H1 (cell line): Measurements from ENCODE around the gene FSTL4. TPM values are rescaled to one million over a fixed set of nuclear protein-coding genes. Genes with fewer than 3 reads are reported as not detected.

ENCODE experiments used
- JUN ChIP-seq: IDR thresholded peaks from 2 replicates; pipeline ENCODE4 v1.6.1; 2011; ENCODE audit warnings: low read depth, mild to moderate bottlenecking, improper control_type of control experiment, low read length
- KDM1A ChIP-seq: fragments of 200-600, 300-600 bp; sonication (generic); IDR thresholded peaks from 2 replicates; pipeline ENCODE4 v1.7.1; 2016; ENCODE audit warnings: mild to moderate bottlenecking, low read length, borderline replicate concordance
- POLR2A ChIP-seq, 2 experiments: IDR thresholded peaks; 1 replicate in 1 of 2; 2 replicates in 1 of 2; pipeline ENCODE4 v1.6.1; 2011; ENCODE audit warnings: low read depth in 2 of 2, low read length in 2 of 2, mild to moderate bottlenecking in 2 of 2; ENCODE audit errors: control extremely low read depth in 1 of 2
- RBBP5 ChIP-seq: IDR thresholded peaks from 2 replicates; pipeline ENCODE4 v1.7.1; 2012; ENCODE audit warnings: low read depth, mild to moderate bottlenecking, inconsistent platforms, low read length, moderate library complexity, borderline replicate concordance
- SP2 ChIP-seq: IDR thresholded peaks from 2 replicates; pipeline ENCODE4 v1.6.1; 2012; ENCODE audit warnings: mild to moderate bottlenecking, low read length, inconsistent platforms
- SUZ12 ChIP-seq: fragments of 200-600 bp; sonication (generic); IDR thresholded peaks from 2 replicates; pipeline ENCODE4 v1.6.1; 2012; ENCODE audit warnings: mild to moderate bottlenecking, inconsistent platforms, low read length, moderate library complexity, mixed read lengths
- polyA plus RNA-seq, 7 experiments: library from polyadenylated mRNA; depleted of rRNA in 3 of 7; stranded (reverse) in 5 of 7; unstranded in 2 of 7; fragments of >200 nt in 5 of 7; fragments of 200-250 nt in 2 of 7; gene quantifications; 1 replicate in 5 of 7; 2 replicates in 1 of 7; 4 replicates in 1 of 7; pipeline versions ENCODE4 v1.2.1 to v1.2.3, GENCODE V29; 2011 to 2013; ENCODE audit warnings: missing spikeins in 2 of 7, mixed read lengths in 2 of 7
- total RNA-seq: library from RNA; stranded (reverse); fragmentation: NEBNext Ultra II Directional; extraction: Animal tissue kit (Norgen Biotek cat#: 25700); gene quantifications from 2 replicates; pipeline ENCODE4 v1.2.1, GENCODE V29; 2021
- TF ChIP-seq, protein P1 (sequence below): IDR thresholded peaks from 2 replicates; pipeline ENCODE4 v1.6.1; 2012; ENCODE audit warnings: low read length, inconsistent platforms

The FSTL4 gene
- total and polyA plus RNA-seq, 2 of the 8 experiments (the other 6 are each of a cell fraction or from before 2014, with no cell fraction given) = 3.1 to 4.1 TPM

DNA sequence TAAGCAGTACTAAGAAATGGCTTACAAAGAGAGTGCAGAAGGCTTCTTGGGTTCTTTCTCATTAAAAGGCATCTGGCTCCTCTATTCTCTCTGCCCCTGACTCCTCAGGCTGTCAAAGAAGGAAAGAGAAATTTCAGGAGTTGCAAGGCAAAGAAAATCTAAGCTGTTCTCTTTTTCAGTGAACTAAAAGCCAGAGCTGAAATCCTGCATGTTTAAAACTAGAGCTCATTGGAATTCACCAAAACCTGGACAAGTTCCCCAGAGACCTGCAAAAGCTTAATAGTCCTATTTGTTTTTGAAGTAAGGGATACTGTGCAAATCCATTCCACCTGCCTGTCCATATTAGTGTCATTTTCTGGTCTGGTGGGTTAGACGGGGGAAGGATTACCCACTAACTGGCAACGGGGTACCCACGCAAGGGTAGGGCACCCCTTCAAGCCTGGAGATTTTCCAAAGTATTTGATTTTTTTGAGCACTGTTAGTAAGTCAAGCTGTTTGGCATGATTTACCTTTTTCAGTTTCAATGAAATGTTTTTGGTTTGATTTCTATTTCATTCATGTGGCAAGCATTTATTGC, 179.3 kb downstream of the FSTL4 start (continued):
- TF ChIP-seq, protein P1, sequence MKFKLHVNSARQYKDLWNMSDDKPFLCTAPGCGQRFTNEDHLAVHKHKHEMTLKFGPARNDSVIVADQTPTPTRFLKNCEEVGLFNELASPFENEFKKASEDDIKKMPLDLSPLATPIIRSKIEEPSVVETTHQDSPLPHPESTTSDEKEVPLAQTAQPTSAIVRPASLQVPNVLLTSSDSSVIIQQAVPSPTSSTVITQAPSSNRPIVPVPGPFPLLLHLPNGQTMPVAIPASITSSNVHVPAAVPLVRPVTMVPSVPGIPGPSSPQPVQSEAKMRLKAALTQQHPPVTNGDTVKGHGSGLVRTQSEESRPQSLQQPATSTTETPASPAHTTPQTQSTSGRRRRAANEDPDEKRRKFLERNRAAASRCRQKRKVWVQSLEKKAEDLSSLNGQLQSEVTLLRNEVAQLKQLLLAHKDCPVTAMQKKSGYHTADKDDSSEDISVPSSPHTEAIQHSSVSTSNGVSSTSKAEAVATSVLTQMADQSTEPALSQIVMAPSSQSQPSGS = no peak
- TF ChIP-seq SP2 (no peak), JUN (no peak), SUZ12 (no peak), KDM1A (no peak), RBBP5 (no peak), POLR2A (IDR thresholded peaks at IDR 0.05; ENCODE audit: control extremely low read depth in 1 of 2, low read depth in 2 of 2, low read length in 2 of 2) (no peak)
